GM23338 (cell line): ENCODE measurements around the gene CFAP53.

Experiments used
- EZH2 ChIP-seq: fragments of 200-600 bp; sonication (generic); IDR thresholded peaks from one replicate; pipeline ENCODE4 v1.8.0; 2017; ENCODE audit warnings: antibody characterized with exemption, mild to moderate bottlenecking, low read depth; ENCODE audit not compliant: unreplicated experiment
- EZH2phosphoT487 ChIP-seq: fragments of 200-600 bp; sonication (generic); IDR thresholded peaks from one replicate; pipeline ENCODE4 v1.8.1; 2018; ENCODE audit warnings: antibody characterized with exemption; ENCODE audit not compliant: unreplicated experiment
- NANOG ChIP-seq: IDR thresholded peaks from 2 replicates; pipeline ENCODE4 v1.6.1; 2016; ENCODE audit warnings: antibody characterized with exemption, borderline replicate concordance
- POLR2AphosphoS5 ChIP-seq: IDR thresholded peaks from 2 replicates; pipeline ENCODE4 v1.6.1; 2016; ENCODE audit warnings: antibody characterized with exemption, low read depth
- REST ChIP-seq: IDR thresholded peaks from one replicate; pipeline ENCODE4 v1.6.1; 2018; ENCODE audit warnings: antibody characterized with exemption; ENCODE audit not compliant: unreplicated experiment
- TF ChIP-seq, protein P1 (sequence below), 2 experiments: fragments of 200-600 bp in 1 of 2; sonication (generic) in 1 of 2; conservative IDR thresholded peaks; 2 replicates each; pipeline versions ENCODE4 v1.5.1 to v1.6.1; 2016 to 2017; ENCODE audit warnings: antibody characterized with exemption in 2 of 2, low read depth in 2 of 2, mild to moderate bottlenecking in 2 of 2, moderate library complexity in 1 of 2

GRCh38 chr18:50277942-50278341 is 11.6 kb upstream of the CFAP53 start:
- TF ChIP-seq REST (no peak), EZH2 (no peak), POLR2AphosphoS5 (no peak), EZH2phosphoT487 (no peak), NANOG (no peak)
- TF ChIP-seq, protein P1, sequence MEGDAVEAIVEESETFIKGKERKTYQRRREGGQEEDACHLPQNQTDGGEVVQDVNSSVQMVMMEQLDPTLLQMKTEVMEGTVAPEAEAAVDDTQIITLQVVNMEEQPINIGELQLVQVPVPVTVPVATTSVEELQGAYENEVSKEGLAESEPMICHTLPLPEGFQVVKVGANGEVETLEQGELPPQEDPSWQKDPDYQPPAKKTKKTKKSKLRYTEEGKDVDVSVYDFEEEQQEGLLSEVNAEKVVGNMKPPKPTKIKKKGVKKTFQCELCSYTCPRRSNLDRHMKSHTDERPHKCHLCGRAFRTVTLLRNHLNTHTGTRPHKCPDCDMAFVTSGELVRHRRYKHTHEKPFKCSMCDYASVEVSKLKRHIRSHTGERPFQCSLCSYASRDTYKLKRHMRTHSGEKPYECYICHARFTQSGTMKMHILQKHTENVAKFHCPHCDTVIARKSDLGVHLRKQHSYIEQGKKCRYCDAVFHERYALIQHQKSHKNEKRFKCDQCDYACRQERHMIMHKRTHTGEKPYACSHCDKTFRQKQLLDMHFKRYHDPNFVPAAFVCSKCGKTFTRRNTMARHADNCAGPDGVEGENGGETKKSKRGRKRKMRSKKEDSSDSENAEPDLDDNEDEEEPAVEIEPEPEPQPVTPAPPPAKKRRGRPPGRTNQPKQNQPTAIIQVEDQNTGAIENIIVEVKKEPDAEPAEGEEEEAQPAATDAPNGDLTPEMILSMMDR (conservative IDR thresholded peaks at IDR 0.05; ENCODE audit: low read depth in 2 of 2) = no peak
